ENCODE results near the gene SCUBE1. TPM values are rescaled to one million over a fixed set of nuclear protein-coding genes. Genes with fewer than 3 reads are reported as not detected.

Gene SCUBE1
- total and polyA plus RNA-seq, 2 experiments from 2014 or later = not detected

- Histone ChIP-seq H3K4me2 (ENCODE audit: unreplicated experiment) (no peak overlapping the region), H3K36me3 (ENCODE audit: low read depth) (no peaks in the 10 kb centered on the region), H3F3A (ENCODE audit: insufficient read depth) (no peaks in the 10 kb centered on the region), H3K4me1 (ENCODE audit: insufficient read depth) (no peaks in the 10 kb centered on the region), H3K9me2 (ENCODE audit: insufficient read depth) (no peaks in the 10 kb centered on the region), H3K27me3 (replicated peaks; ENCODE audit: insufficient read depth) (peaks cover 27% of the 10 kb centered on the region), H3K27ac (no peak overlapping the region), H3K9me3 (ENCODE audit: low read depth) (no peaks in the 10 kb centered on the region), H4K20me1 (ENCODE audit: insufficient read depth) (no peaks in the 10 kb centered on the region), H3K9ac (no peak overlapping the region), H3K79me2 (ENCODE audit: insufficient read depth) (no peaks in the 10 kb centered on the region), H2AFZ (no peak overlapping the region), H3K4me3 (no peak overlapping the region)
- TF ChIP-seq EZH2 (IDR thresholded peaks at IDR 0.05; ENCODE audit: insufficient read depth, poor library complexity, severe bottlenecking) = no peak
- TF ChIP-seq EZH2phosphoT487 (IDR thresholded peaks at IDR 0.05; ENCODE audit: insufficient read depth, low read depth) = no peak
- 55 to 70% methylated on average over 3 of the region's 3 CpGs for WGBS, 2 experiments (ENCODE audit: low coverage in 1 of 2, low lambda C conversion rate in 2 of 2, missing lambda C conversion rate in 2 of 2)
- DNase-seq = no peak
- in situ Hi-C loops (cut with MboI) = no loop called here
Measured at GRCh38 chr22:43331069-43331451, 12.1 kb downstream of the SCUBE1 start.

GRCh38 chr22:43330178-43331068 is 12.7 kb downstream of the SCUBE1 start:
- peaks cover 33% of the 10 kb centered on the region for H3K27me3 ChIP-seq (replicated peaks; ENCODE audit: insufficient read depth)
- in situ Hi-C loops (cut with MboI) = no loop called here
- H2AFZ ChIP-seq = no peak overlapping the region
- no peak for DNase-seq
- no peak overlapping the region for H3K27ac ChIP-seq
- H3K9ac ChIP-seq = no peak overlapping the region
- H3F3A ChIP-seq (ENCODE audit: insufficient read depth) = no peaks in the 10 kb centered on the region
- H4K20me1 ChIP-seq (ENCODE audit: insufficient read depth) = no peaks in the 10 kb centered on the region
- TF ChIP-seq EZH2phosphoT487 (IDR thresholded peaks at IDR 0.05; ENCODE audit: insufficient read depth, low read depth) (no peak), EZH2 (IDR thresholded peaks at IDR 0.05; ENCODE audit: insufficient read depth, poor library complexity, severe bottlenecking) (no peak)
- no peaks in the 10 kb centered on the region for H3K4me1 ChIP-seq (ENCODE audit: insufficient read depth)
- no peaks in the 10 kb centered on the region for H3K36me3 ChIP-seq (ENCODE audit: low read depth)
- no peaks in the 10 kb centered on the region for H3K9me3 ChIP-seq (ENCODE audit: low read depth)
- no peaks in the 10 kb centered on the region for H3K79me2 ChIP-seq (ENCODE audit: insufficient read depth)
- H3K9me2 ChIP-seq (ENCODE audit: insufficient read depth) = no peaks in the 10 kb centered on the region
- H3K4me3 ChIP-seq = no peak overlapping the region
- H3K4me2 ChIP-seq (ENCODE audit: unreplicated experiment) = no peak overlapping the region
- WGBS, 2 experiments (ENCODE audit: low coverage in 1 of 2, low lambda C conversion rate in 2 of 2, missing lambda C conversion rate in 2 of 2) = 54 to 59% methylated on average over 7 of the region's 7 CpGs

GRCh38 chr22:43329061-43329460 is 14.1 kb downstream of the SCUBE1 start:
- WGBS, 2 experiments (ENCODE audit: low coverage in 1 of 2, low lambda C conversion rate in 2 of 2, missing lambda C conversion rate in 2 of 2) = 54% methylated on average over 7 of the region's 7 CpGs
- in situ Hi-C loops (cut with MboI) = no loop called here
- no peak overlapping the region for H3K27ac ChIP-seq

GRCh38 chr22:43327157-43327438 is 16.1 kb downstream of the SCUBE1 start:
- Histone ChIP-seq H3K27me3 (replicated peaks; ENCODE audit: insufficient read depth) (peaks cover 29% of the 10 kb centered on the region), H3K4me3 (no peak overlapping the region), H3K27ac (no peak overlapping the region), H2AFZ (no peak overlapping the region), H3K79me2 (ENCODE audit: insufficient read depth) (no peaks in the 10 kb centered on the region), H3K4me2 (ENCODE audit: unreplicated experiment) (no peak overlapping the region), H3K9ac (no peak overlapping the region), H3K9me2 (ENCODE audit: insufficient read depth) (no peaks in the 10 kb centered on the region), H3K36me3 (ENCODE audit: low read depth) (no peaks in the 10 kb centered on the region), H3K4me1 (ENCODE audit: insufficient read depth) (no peaks in the 10 kb centered on the region), H4K20me1 (ENCODE audit: insufficient read depth) (no peaks in the 10 kb centered on the region), H3K9me3 (ENCODE audit: low read depth) (no peaks in the 10 kb centered on the region), H3F3A (ENCODE audit: insufficient read depth) (no peaks in the 10 kb centered on the region)
- 54 to 58% methylated on average over 2 of the region's 2 CpGs for WGBS, 2 experiments (ENCODE audit: low coverage in 1 of 2, low lambda C conversion rate in 2 of 2, missing lambda C conversion rate in 2 of 2)
- in situ Hi-C loops (cut with MboI) = no loop called here
- DNase-seq = no peak
- TF ChIP-seq EZH2 (IDR thresholded peaks at IDR 0.05; ENCODE audit: insufficient read depth, poor library complexity, severe bottlenecking) = no peak
- no peak for TF ChIP-seq EZH2phosphoT487 (IDR thresholded peaks at IDR 0.05; ENCODE audit: insufficient read depth, low read depth)

More at GRCh38 chr22:43329061-43329460, 14.1 kb downstream of the SCUBE1 start:
- Histone ChIP-seq H3K4me3 (no peak overlapping the region), H3K36me3 (ENCODE audit: low read depth) (no peaks in the 10 kb centered on the region), H3K4me1 (ENCODE audit: insufficient read depth) (no peaks in the 10 kb centered on the region), H3K9ac (no peak overlapping the region), H3K9me2 (ENCODE audit: insufficient read depth) (no peaks in the 10 kb centered on the region), H2AFZ (no peak overlapping the region), H3F3A (ENCODE audit: insufficient read depth) (no peaks in the 10 kb centered on the region), H3K4me2 (ENCODE audit: unreplicated experiment) (no peak overlapping the region), H3K79me2 (ENCODE audit: insufficient read depth) (no peaks in the 10 kb centered on the region), H3K27me3 (replicated peaks; ENCODE audit: insufficient read depth) (peaks cover 34% of the 10 kb centered on the region), H3K9me3 (ENCODE audit: low read depth) (no peaks in the 10 kb centered on the region), H4K20me1 (ENCODE audit: insufficient read depth) (no peaks in the 10 kb centered on the region)
- no peak for DNase-seq
- TF ChIP-seq EZH2 (IDR thresholded peaks at IDR 0.05; ENCODE audit: insufficient read depth, poor library complexity, severe bottlenecking) (no peak), EZH2phosphoT487 (IDR thresholded peaks at IDR 0.05; ENCODE audit: insufficient read depth, low read depth) (no peak)

Measured in GM23248 (cell line).